ENCODE data around the gene SOX13.
"Not testable (repeated sequence)": the region's sequence is repeated elsewhere in the genome, so short reads cannot be mapped to it uniquely, and the experiment has no call there.

The SOX13 gene

DNA sequence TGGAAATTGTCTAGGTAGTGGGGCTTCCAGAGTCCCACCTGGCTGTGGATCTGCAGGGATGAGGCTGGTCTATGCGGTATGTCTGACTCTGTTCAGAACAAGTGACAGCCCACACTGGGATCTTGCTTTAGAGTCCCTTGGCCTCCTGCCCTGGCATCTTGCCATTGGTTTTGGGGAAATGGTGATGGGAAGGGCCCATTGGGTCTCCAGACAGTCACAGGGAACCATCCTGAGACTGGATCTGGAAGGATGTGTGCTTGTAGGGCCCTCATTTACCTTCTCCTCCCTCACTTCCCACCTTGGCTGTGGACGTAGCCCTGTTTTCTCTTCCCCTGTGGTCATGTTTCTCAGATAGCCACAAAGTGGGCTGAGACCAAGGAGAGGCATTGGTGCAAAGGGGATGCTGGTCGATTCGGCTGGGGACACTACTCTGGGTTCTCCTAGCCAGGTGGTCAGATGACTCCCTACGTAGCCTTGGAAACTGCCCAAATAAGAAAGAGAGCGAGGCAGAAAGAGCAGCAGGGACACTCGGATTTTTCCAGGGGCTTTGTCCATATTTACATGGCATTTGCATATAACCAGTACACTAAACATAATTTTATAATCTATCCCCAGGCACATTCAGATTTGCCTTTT is 15.1 kb downstream of the SOX13 start:
- DNase-seq = no peak

DNA sequence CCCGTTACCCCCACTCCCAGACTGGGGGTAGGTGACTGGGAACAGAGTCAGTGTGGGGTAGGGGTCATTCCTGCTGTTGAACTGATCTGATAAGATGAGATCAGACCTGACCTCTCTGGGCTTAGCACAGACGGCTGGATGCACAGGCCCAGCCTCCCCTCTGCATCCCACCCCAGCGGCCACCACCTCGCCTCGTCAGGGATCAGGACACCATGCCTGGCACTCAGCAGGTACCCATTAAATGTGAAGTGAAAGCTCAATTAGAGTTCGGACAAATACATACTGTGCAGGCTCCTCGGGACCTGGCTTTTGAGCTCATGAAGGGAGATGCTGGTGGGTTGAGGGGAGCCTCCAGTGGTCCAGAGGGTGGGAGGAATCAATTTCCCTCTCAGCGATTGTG is 15.7 kb downstream of the SOX13 start:
- no peak for DNase-seq

DNA sequence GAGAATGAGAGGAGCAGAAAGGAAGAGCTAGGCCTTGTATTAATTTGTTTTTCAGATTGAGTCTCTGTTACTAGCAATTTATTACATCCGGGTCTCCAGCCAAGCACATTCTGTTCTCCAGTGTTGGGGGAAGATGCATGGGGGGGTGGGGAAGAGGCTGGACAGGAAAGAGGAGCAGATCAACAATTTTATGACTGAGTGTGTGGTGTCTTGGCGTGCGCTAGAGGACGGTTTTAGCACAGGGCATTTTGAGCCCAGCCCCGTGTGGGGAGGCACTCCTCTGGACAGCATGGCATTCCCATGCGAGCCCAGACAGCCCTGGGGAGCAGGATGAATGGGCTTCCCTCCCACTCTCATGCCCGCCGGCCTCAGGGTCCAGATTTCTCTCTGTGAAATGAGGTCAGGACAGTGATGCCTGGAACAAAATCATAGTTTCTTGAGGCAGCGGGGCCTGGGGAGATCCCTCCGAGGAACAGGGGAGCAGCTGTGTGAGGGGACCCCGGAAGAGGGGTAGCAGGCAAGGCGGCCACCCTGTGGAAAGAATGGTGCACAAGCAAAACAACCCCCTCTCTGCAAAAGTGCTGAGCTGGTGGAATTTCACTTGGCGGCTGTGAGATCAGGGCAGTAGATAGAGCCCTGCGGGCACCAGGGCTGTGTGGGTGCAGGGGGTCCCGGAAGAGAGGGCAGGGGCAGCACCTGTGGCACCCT is 16.3 kb downstream of the SOX13 start:
- no peak for DNase-seq

DNA sequence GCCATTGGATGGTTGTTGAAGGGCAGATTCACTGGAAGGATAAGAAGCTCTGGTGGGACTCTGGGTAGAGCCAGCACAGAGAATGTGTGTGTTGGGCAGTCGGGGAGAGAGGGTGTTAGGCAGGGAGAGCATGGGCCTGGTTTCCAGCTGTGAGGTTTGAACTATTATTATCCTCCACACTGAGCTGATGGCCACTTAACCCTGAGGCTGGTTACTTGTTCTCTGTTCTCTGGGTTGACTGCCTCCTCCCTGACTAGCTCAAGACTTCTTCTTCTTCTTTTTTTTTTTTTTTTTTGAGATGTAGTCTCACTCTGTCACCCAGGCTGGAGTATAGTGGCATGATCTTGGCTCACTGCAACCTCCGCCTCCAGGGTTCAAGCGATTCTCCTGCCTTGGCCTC is 17.2 kb downstream of the SOX13 start:
- not testable (repeated sequence) for DNase-seq

DNA sequence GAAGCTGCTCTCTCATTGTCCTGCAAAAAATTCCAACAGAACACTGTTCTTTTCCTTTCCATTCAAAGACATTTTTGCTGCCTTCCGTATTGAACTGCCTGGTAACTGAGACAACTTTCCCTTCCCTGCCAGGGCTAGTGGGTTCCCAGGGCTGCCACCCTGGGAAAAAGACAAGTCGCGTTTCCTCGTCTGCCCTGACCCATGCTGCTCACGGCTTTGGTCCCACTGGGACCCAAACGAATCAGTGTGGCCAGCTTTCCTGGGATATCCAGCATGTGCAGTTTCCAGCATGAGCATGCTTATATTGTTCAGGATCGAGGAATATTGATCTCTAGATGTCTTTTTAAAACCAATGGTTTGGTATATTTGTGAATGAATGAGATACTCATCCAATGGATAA is 18.2 kb downstream of the SOX13 start:
- no peak for DNase-seq

DNA sequence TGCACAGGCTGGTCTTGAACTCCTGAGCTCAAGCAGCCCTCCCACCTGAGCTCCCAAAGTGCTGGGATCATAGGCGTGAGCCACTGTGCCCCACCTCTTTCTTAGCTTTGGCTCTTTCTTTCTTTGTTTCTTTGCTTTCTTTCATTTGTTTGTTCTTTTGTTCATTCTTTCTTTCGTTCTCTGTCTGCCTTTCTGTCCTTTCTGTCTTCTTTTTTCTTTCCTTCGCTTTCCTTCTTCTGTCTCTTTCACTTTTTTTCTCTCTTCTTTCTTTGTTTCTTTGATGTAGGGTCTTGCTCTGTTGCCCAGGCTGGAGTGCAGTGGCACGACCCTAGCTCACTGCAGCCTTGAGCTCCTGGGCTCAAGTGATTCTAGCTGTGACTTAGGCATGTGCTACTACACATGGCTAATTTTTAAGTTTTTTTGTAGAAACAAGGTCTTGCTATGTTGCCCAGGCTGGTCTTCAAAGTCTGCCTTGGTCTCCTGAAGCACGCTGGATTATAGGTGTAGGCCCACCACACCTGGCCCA is 18.9 kb downstream of the SOX13 start:
- DNase-seq = no peak

DNA sequence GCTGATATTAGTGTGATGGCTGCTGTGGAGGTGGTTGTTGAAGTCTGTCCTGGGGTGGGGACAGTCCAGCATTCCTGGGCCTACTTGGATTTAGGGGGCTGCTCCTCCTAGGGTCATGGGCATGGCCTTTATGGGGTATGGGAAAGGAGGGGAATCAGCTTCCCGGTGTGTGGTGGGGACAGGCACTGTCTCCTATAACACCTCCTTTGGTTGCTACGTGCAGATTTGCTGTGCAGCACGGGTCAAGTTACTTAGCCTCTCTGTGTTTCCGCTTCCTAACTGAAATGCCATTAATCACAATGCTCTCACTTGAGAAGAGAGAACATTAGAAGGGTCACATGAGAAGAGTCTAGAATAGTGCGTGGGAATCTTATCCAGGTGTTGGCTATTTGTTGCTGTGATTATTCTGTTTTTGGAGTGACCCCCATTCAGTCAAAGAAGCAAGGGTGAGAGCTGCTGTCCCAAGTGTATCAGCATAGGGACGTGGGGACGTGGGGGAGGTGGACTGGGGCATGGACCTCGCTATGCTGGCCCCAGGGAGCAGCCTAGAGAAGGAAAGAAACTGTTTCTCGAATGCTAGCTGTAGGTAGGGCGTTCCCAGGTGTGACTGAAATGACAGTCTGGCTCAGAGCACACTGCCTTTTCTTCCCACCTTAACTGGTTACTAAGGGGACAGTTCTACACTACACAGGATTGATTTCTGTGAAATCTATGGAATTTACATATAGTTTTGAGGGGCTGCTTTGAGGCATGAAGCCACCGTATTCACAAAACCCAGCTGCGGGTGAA is 19.9 kb downstream of the SOX13 start:
- no peak for DNase-seq

DNA sequence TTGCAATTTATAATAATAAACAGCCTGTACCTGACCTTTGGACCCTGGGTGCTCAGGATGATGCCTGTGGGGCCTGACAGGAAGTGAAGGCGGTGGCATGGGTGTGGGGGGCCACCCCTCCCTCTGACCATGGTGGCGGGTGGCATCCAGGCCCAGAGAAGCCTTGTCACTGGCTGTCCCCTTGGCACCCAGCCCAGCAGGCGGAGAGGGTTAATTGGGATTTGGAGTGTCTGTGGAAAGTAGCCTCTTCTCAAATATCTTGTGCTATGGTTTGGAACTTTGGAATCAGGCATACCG is 20.5 kb downstream of the SOX13 start:
- no peak for DNase-seq

DNA sequence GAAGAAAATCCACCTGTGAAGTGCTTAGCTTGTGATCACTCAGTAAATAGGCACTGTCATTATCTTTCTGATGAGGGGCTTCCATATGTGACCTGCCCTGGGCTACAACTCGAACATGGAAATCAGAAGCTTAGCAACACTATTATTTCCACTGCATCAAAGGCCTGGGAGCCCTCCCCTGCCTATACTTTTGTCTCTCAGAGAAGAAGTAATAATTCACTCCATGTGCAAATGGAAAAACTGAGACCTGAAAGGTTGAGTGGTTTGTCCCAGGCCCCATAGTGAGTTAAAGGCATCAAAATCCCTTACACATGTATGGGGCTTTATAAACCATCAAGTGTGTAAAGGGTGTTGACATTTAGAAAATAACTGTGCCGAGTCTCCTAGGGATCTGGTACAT is 20.9 kb downstream of the SOX13 start:
- no peak for DNase-seq

DNA sequence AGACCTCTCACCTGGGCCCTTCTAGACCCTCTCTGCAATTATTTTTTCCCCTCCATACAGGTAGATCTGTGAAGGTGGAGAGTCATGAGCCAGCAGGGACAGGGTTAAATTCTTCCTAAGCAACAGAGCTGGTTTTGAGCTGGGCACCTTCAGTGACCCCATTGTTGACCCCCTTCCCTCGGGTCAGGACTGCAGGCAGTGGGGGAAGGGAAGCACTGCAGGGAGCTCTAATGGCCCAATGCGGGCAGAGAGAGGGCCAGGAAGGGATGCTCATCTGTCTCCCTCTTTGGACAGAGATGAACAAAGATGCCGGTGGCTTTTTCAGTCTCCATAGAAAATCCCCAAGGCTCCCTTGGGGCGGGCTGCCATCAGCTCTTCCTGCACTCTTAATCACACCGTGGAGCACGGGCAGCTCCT is 21.4 kb downstream of the SOX13 start:
- no peak for DNase-seq

DNA sequence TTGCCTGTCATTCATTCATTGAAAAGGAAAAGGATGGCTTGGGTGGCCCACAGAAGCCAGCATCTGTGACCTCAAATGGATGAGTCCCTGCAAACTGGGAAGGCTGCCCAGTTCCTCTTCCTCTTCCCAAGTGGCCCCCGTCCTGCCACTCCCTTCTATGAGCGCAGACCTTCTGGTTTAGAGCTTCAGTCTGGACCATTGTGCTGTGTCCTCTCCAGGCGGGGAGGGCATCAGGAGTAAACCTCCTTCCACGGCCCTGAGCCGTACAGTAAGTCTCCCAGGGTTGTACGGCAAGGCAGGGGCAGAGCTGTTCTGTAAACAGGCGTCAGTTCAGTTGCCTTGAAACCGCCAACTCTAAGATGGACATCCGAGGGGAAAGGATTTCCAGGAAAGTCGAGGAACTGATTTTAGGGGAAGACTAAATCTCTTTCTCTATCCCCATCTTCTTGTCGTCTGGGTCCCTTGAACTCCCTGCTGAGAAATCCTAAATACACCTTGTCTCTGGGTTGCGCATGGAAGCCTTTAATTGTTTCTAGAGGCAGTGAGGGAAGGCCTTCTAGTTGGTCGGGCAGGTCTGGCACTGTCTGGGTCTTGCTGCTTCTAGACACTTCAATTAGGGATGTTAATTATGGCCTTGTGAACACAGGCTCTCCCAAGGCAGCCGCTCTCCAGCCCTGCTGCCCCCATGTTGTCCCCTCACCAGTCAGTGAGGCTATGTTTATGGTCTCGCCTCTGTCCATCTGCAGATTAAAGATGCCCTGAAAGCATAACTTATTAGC is 22.1 kb downstream of the SOX13 start:
- no peak for DNase-seq

DNA sequence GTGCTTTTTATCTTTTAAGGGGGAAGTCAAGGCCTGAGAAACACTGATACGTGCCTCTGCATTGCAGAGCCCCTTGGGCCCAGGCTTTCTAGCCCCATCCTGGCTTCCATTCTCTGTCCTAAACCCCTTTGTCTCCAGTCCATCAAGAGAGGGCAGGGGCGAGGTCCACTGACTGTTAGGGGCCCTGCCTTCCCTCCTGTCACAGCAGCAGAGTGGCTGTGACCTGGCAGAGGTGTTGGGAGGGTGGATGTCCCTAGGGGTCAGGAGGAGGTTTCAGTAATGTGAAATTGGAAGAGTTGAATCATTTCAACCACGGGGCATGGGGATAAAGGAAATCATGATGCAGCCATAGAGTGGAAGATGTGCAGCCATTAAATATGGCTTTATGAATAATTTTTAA is 24.0 kb downstream of the SOX13 start:
- no peak for DNase-seq

DNA sequence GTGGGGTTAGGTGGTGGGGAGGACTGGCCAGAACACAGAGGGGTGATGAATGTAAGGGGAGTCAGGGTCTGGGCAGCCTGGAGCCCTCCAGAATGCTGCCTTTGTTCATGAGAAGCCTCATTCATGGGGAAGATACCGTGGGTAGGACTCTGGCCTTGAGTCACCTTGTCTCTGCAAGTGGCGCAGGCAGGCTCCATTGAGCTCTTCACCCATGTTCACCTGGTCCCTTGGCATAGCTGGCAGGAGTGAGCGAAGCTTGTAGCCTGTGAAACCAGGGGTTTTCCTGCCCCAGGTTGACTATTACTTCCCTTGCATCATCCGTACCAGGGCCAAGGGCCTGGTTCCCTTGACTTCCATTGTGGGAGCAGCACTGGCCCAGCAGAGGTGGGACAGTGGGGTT is 25.8 kb downstream of the SOX13 start:
- no peak for DNase-seq

DNA sequence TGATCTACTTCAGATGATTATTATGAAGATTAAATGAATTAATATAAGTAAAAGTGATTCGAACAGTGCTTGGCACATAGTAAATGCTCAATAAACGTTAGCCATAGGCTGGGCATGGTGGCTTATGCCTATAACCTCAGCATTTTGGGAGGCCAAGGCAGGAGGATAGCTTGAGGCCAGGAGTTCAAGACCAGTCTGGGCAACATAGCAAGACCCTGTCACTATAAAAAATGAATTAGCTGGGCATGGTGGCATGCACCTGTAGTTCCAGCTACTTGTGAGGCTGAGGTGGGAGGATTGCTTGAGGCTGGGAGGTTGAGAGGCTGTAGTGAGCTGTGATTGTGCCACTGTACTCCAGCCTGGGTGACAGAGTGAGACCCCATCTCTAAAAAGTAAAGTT is 26.8 kb downstream of the SOX13 start:
- DNase-seq = not testable (repeated sequence)

DNA sequence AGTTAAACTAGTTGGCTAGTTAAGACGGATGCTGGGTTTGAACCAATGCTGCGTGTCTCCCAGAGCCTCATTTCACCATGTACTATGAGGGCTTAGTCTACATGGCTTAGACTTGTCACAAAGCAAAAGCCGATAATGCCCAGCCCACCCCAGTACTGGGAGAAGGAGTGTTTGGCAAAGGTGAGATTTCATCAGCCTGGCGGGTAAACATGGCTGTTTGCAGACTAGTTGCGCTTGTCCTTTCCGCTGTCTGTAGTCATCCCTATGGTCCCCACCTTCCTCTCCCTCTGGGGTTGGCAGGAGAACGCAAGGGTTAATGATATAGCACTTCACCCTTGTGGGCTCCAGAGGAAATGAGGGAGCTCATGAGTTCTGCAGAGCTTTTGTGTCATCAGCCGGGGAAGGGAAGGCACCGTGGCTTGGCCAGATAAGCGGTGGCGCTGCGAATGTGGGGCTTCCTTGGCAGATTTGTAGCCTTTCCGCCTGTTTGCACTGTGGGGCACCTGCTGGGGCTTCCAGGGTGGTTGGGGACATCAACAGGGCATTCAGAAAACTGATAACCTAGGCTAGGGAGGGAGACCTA is 29.2 kb downstream of the SOX13 start:
- DNase-seq = no peak

DNA sequence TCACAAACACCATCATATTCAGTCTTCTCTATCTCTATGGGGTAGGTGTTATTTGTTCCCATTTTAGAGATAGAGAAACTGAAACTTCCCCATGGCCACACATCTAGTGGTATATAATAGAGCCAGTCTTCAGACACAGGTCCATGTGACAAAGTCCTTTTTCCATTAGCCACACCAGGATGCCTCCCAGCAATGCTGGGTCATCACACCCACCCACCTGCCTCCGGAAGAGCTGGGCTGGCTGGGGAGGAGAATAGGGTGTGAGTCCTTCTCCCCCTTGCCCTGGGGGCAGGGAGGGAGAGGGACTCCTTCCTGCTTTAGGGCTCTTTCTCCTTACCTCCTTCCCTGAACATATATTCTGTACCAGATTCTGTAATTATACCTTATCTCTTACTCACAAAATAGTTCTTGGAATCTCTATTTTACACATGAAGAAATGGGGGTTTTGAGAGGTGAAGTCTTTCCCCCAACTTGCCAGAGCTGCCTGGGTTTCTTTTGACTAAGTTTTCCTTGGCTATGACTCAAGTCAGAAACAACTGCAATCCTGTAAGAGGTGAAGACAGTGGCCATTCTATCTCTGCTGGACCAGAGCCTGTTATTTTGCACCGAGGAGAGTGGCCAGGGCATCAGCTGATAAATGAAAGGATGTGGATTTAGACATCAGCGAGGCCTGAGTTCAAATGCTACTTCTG is 30.0 kb downstream of the SOX13 start:
- DNase-seq = no peak

DNA sequence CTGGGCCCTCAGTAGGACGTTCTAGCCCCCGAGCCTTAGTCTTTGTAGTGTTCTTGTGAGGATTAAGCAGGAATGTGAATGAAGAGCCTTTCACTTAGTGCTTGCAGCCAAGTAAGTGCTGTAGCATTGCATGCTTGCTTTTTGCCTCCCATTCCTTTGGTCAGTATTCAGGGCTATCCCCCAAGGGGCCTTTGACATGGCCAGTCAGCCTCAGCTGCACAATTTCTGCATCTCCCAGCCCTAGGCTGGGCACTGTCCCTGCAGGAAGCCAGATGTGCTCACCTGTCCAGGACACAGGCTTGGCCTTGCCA is 30.5 kb downstream of the SOX13 start:
- DNase-seq = no peak

DNA sequence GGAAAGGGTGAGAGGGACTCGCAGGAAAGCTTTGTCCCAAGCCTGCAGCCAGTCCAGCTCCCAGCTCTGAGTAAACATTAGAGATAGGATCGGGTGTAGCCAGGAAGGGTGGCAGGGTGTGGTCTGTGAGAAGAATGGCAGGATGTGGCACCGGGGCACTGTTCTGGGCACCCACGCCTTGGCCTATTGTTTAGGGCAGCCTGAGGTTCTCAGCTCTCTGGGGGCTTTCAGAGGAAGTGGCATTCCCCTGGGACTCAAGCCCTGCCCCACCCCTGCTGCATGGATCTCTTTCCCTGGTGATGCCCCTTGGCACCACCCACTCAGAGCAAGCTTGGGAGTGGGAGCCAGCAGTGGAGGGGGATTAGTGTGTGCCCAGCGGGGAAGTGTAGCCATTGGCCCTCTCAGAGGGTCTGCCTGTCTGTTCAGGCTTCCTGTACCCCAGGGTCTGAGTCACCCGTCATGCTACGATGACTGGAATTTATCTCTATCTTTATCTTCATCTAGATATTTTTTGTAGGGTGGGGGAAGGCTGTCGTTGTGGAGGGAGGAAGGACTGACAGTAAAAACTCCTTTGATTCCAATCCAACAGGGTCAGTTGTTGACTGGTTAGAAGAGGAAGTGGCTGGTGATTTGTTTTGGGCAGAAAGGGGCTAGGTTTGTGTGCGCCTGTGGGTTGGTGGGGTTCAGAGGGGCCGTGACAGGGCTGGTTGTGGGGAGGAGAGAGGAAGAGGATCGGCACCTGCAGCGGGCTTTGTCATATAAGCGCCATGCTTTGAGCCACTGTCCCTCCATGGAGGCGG is 31.6 kb downstream of the SOX13 start:
- DNase-seq = no peak

DNA sequence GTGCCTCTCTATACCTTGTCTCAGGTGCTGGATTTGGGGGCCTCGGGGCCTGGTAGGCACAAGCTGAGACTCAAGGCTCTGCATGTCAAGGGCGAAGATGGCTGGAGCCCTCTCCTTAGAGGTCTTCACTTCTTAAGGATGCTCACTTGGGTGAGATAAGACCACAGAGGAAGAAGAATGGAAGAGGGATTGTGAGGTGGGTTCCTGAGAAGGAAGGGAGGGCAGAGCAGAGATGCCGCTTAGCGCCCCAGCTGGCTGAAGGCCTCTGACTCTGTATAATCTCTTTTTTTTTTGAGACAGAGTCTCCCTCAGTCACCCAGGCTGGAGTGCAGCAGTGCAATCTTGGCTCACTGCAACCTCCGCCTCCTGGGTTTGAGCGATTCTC is 32.2 kb downstream of the SOX13 start:
- DNase-seq = no peak

DNA sequence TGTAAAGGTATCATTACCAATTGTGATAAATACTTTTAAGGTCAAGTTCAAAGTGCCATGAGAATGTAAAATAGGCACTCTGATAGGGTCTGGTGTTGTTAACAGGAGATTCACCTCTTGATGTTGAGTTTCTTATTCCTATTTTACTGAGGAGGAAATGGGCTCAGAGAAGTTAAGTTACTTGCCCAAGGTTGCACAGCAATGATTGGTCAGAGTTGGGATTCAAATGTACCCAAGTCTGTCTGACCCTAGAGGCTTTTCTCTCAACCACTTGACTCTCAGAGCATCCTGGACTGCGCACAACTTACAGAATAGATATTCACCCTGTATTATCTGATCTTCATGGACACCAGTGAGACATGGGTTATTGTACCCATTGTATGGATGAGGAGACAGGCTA is 33.9 kb downstream of the SOX13 start:
- no peak for DNase-seq

DNA sequence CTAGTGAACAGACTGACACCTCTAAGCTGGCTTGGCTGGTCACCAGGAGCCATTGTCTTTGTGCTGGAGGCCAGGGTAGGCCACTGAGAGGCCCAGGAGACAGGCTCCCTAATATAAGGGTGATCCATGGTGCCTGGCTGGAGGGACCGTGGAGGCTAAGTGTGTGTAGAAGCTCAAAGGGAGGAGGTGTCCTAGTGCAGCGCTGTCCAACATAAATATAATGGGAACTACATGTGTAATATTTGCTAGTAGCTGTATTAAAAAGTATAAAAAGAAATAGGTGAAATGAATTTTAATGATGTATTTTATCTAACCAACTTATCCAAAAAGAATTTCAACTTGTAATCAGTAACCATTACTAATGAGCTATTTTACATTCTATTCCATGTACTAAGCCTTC is 35.0 kb downstream of the SOX13 start:
- DNase-seq = no peak

Data from NK-92 treated with Interleukin-12 subunit alpha and Interleukin-12 subunit beta, amount 100 ng/mL, for 24 hours (cell line).